ENCODE data around the gene PLEKHA1. TPM values are rescaled to one million over a fixed set of nuclear protein-coding genes. Genes with fewer than 3 reads are reported as not detected.
A peak's percentile ranks its signal among the peaks of the same experiment; 100 is the strongest.

The PLEKHA1 gene
- total RNA-seq, 1 donor from 2014 or later, result 38.2 TPM

DNA sequence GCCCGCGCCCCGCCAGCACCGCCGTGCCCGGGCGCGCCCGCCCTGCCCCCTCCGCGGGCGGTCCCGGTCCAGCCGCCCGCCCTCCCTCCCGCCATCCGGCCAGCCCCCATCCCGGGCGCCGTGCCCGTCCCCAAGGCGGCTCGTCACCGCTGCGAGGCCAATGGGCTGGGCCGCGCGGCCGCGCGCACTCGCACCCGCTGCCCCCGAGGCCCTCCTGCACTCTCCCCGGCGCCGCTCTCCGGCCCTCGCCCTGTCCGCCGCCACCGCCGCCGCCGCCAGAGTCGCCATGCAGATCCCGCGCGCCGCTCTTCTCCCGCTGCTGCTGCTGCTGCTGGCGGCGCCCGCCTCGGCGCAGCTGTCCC lies 86.8 kb downstream of the PLEKHA1 start, which contains the start of gene HTRA1:
HTRA1 (plus strand) TSS at position 187 of the 362 bp plus-strand sequence; CDS start at position 287, 100 bp downstream.
- Mint-ChIP-seq H3K27me3 (ENCODE audit: unreplicated experiment) (peaks cover 12% of the 10 kb centered on the region), H3K9me3 (ENCODE audit: unreplicated experiment) (no peaks in the 10 kb centered on the region), H3K27ac (ENCODE audit: unreplicated experiment) (no peak within 1 kb of the TSS), H3K36me3 (ENCODE audit: low read depth, unreplicated experiment) (peaks cover 6% of the 10 kb centered on the region), H3K4me1 (ENCODE audit: unreplicated experiment) (peaks cover 22% of the 10 kb centered on the region), H3K4me3 (ENCODE audit: unreplicated experiment) (peak within 1 kb of the TSS; percentile 94)
- TF ChIP-seq, protein P1, sequence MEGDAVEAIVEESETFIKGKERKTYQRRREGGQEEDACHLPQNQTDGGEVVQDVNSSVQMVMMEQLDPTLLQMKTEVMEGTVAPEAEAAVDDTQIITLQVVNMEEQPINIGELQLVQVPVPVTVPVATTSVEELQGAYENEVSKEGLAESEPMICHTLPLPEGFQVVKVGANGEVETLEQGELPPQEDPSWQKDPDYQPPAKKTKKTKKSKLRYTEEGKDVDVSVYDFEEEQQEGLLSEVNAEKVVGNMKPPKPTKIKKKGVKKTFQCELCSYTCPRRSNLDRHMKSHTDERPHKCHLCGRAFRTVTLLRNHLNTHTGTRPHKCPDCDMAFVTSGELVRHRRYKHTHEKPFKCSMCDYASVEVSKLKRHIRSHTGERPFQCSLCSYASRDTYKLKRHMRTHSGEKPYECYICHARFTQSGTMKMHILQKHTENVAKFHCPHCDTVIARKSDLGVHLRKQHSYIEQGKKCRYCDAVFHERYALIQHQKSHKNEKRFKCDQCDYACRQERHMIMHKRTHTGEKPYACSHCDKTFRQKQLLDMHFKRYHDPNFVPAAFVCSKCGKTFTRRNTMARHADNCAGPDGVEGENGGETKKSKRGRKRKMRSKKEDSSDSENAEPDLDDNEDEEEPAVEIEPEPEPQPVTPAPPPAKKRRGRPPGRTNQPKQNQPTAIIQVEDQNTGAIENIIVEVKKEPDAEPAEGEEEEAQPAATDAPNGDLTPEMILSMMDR (IDR thresholded peaks at IDR 0.05; ENCODE audit: unreplicated experiment), result no peak
- peak; percentile 64 for DNase-seq (ENCODE audit: low spot score)

DNA sequence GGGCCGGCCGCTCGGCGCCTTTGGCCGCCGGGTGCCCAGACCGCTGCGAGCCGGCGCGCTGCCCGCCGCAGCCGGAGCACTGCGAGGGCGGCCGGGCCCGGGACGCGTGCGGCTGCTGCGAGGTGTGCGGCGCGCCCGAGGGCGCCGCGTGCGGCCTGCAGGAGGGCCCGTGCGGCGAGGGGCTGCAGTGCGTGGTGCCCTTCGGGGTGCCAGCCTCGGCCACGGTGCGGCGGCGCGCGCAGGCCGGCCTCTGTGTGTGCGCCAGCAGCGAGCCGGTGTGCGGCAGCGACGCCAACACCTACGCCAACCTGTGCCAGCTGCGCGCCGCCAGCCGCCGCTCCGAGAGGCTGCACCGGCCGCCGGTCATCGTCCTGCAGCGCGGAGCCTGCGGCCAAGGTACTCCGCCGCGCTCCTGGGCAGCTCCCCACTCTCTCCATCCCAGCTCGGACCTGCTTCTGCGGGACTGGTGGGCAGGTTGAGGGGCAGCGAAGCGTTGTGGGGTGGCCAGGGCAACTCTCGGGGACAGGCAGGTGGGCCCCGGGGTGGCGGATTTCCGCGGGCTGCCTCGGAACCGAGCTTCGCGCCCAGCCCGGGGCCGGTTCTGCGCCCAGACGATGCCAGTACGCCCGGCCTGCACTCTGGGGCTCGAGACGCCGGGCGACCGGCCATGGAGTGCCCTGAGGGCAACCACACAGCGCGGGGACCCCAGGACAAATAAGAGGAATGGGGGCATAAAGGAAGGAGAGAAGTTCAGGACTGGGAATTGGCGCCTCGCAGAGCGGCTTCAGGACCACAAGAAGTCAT lies 87.4 kb downstream of the PLEKHA1 start:
- DNase-seq (ENCODE audit: low spot score), result peak; percentile 31

DNA sequence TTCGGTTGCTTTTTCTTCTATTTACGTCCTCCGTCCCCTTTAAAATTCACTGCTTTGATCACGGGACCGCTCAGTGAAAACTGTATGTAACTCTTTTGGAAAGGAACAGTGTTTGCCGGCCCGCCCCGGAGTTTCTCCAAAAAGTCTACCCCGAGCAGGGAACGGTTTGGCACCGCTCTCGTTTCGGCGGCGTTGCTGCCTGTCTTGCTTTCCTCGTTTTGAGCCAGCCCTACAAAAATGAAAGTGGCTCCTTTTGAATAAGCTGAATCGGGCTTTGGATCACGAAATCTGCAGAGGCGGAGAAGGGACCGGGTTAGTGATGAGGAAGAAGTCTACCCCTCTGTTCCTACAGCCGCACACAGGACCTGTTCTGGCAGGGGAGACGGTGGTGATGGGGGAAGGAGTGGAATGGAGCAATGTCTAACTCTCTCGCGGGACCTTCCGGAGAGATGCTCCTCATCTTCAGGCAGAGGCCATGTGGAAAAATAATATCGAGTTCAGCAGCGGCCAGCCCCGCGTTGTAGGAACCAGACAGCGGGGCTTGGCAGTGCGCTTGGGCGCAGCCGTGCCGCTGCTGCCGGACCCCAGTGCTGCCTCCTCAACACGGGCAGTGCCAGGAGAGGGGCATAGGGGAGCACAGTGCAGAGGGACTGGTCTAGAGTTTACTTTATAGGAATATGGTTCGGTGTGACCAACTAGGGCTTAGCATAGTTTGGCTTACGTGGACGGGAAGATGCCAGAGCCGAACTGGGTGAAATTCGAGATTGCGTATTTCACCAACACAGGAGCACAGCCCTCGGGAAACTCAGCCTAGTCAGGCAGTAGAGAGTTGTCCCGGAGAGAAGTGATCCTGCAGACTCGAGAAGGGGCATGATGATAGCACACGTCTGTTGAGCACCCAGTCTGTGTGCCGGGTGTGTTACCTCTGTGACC lies 88.3 kb downstream of the PLEKHA1 start:
- Mint-ChIP-seq H3K4me1 (ENCODE audit: unreplicated experiment) (peaks cover 15% of the 10 kb centered on the region), H3K9me3 (ENCODE audit: unreplicated experiment) (no peaks in the 10 kb centered on the region), H3K36me3 (ENCODE audit: low read depth, unreplicated experiment) (peaks cover 6% of the 10 kb centered on the region), H3K27ac (ENCODE audit: unreplicated experiment) (no peak overlapping the region), H3K4me3 (ENCODE audit: unreplicated experiment) (peak overlapping the region; percentile 94), H3K27me3 (ENCODE audit: unreplicated experiment) (peaks cover 12% of the 10 kb centered on the region)
- TF ChIP-seq, protein P1 (IDR thresholded peaks at IDR 0.05; ENCODE audit: unreplicated experiment), result no peak
- DNase-seq (ENCODE audit: low spot score), result no peak

More for the DNA sequence above, 87.4 kb downstream of the PLEKHA1 start:
- Mint-ChIP-seq H3K36me3 (ENCODE audit: low read depth, unreplicated experiment) (peaks cover 6% of the 10 kb centered on the region), H3K4me3 (ENCODE audit: unreplicated experiment) (peak overlapping the region; percentile 94), H3K27me3 (ENCODE audit: unreplicated experiment) (peaks cover 12% of the 10 kb centered on the region), H3K27ac (ENCODE audit: unreplicated experiment) (no peak overlapping the region), H3K9me3 (ENCODE audit: unreplicated experiment) (no peaks in the 10 kb centered on the region), H3K4me1 (ENCODE audit: unreplicated experiment) (peaks cover 21% of the 10 kb centered on the region)
- TF ChIP-seq, protein P1 (IDR thresholded peaks at IDR 0.05; ENCODE audit: unreplicated experiment), result no peak

DNA sequence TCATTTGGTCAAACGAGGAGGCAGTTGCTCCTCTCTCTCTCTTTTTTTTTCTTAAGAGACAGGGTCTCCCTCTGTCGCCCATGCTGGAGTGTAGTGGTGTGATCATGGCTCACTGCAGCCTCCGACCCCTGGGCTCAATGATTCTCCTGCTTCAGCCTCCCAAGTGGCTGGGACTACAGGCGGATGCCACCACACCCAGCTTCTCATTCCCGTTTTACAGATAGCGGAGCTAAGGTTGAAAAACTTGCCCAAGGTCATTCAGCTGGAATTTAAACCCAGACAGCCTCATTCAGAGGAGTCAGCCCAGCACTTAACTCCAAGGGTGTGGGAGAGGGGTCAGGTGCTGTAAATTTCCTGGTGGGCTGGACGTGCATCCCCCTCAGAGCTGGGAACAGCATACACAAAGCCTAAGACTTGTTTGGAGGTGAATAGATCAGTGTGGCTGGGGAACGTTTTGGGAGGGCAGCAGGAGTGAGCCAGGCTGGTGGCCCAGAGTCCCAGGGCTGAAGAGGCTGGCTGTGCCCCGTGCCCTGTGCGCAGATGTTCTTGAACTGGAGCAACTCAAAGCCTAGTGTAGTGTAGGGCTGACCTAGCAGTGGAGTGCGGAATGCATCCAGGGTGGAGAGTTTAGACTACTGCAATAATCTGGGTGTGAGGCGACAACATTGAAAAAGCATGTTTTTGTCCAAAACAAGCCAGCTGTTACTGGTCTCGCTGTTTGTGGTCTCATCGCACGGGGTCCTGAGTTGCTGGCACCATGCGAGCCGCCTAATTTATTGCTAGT lies 89.2 kb downstream of the PLEKHA1 start:
- TF ChIP-seq, protein P1 (IDR thresholded peaks at IDR 0.05; ENCODE audit: unreplicated experiment), result no peak
- H3K27ac Mint-ChIP-seq (ENCODE audit: unreplicated experiment), result no peak overlapping the region
- peaks cover 11% of the 10 kb centered on the region for H3K27me3 Mint-ChIP-seq (ENCODE audit: unreplicated experiment)
- H3K36me3 Mint-ChIP-seq (ENCODE audit: low read depth, unreplicated experiment), result peaks cover 6% of the 10 kb centered on the region
- H3K9me3 Mint-ChIP-seq (ENCODE audit: unreplicated experiment), result no peaks in the 10 kb centered on the region
- DNase-seq (ENCODE audit: low spot score), result no peak
- peak overlapping the region; percentile 71 for H3K4me3 Mint-ChIP-seq (ENCODE audit: unreplicated experiment)
- H3K4me1 Mint-ChIP-seq (ENCODE audit: unreplicated experiment), result peaks cover 11% of the 10 kb centered on the region

Data from endothelial cell (in vitro differentiated cells).